ENCODE data around the gene SRRM1.
"Not testable (repeated sequence)": the region's sequence is repeated elsewhere in the genome, so short reads cannot be mapped to it uniquely, and the experiment has no call there.

SRRM1 gene

GRCh38 chr1:24696041-24696755, 53.1 kb downstream of the SRRM1 start:
- no peak for DNase-seq

- no peak for DNase-seq
Observed at GRCh38 chr1:24696756-24697330, 53.7 kb downstream of the SRRM1 start.

- DNase-seq, result not testable (repeated sequence)
Observed at GRCh38 chr1:24697453-24698001, 54.4 kb downstream of the SRRM1 start.

- DNase-seq, result not testable (repeated sequence)
Observed at GRCh38 chr1:24698326-24698725, 55.2 kb downstream of the SRRM1 start.

GRCh38 chr1:24699628-24700027, 56.5 kb downstream of the SRRM1 start:
- DNase-seq, result no peak

- DNase-seq, result no peak
Observed at GRCh38 chr1:24702511-24703293, 59.6 kb downstream of the SRRM1 start.

GRCh38 chr1:24704411-24705259, 61.5 kb downstream of the SRRM1 start:
- no peak for DNase-seq

GRCh38 chr1:24705260-24706073, 62.4 kb downstream of the SRRM1 start:
- DNase-seq, result no peak

- not testable (repeated sequence) for DNase-seq
Observed at GRCh38 chr1:24706074-24706389, 62.9 kb downstream of the SRRM1 start.

- no peak for DNase-seq
Observed at GRCh38 chr1:24707687-24708086, 64.6 kb downstream of the SRRM1 start.

- no peak for DNase-seq
Observed at GRCh38 chr1:24708938-24709337, 65.8 kb downstream of the SRRM1 start.

GRCh38 chr1:24709791-24710441, 66.8 kb downstream of the SRRM1 start:
- DNase-seq, result no peak

GRCh38 chr1:24711329-24711728, 68.2 kb downstream of the SRRM1 start:
- DNase-seq, result no peak

- DNase-seq, result no peak
Observed at GRCh38 chr1:24713176-24713575, 70.1 kb downstream of the SRRM1 start.

- no peak for DNase-seq
Observed at GRCh38 chr1:24713736-24714135, 70.6 kb downstream of the SRRM1 start.

- no peak for DNase-seq
Observed at GRCh38 chr1:24714859-24715520, 71.9 kb downstream of the SRRM1 start.

GRCh38 chr1:24715658-24716057, 72.6 kb downstream of the SRRM1 start:
- no peak for DNase-seq

- DNase-seq, result no peak
Observed at GRCh38 chr1:24717887-24718650, 75.0 kb downstream of the SRRM1 start.

- no peak for DNase-seq
Observed at GRCh38 chr1:24720152-24720551, 77.0 kb downstream of the SRRM1 start.

GRCh38 chr1:24721533-24721932, 78.4 kb downstream of the SRRM1 start:
- no peak for DNase-seq

Data from activated T-cell treated with anti-CD3 and anti-CD28 coated beads, Interleukin-2, amount 50 U/mL, for 1 hour (primary cell).